Measurements from ENCODE around the gene BCL7A.
"Not testable (repeated sequence)": the region's sequence is repeated elsewhere in the genome, so short reads cannot be mapped to it uniquely, and the experiment has no call there.

Gene BCL7A

DNA sequence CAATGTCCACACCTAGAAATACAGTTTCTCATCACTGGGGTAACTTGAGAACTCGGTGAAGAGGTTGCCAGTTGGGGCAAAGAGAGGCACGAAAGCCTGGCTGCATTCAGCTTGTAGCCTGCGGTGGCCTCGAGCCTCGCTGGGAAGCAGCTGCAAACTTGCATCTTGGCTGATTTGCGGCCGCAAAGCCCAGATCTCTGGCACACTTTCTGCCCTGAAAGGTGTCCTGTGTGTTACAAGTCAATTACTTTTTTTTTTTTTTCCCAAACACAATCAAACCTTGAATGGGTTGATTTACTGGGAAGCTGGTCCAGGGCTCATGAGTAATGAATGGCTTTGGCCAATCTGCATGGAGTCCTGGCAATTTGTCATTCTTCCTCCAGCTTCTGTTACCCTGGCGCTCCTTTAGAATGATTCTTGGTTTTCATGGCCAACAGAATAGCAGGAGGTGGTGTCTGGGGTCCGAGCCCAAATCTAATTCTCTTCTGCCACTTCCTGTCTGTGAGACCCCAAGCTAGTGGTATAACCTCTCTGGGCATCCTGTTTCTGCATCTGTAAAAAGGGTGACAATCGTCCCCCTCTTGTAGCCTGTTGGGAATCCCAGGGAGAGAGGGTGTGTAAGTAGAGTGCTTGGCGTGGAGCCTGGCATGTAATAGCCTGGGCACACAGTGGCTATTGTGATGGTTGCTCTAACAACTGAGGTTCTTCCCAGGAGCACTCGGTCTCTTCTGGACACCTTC is 6.7 kb downstream of the BCL7A start:
- ATAC-seq = no peak

DNA sequence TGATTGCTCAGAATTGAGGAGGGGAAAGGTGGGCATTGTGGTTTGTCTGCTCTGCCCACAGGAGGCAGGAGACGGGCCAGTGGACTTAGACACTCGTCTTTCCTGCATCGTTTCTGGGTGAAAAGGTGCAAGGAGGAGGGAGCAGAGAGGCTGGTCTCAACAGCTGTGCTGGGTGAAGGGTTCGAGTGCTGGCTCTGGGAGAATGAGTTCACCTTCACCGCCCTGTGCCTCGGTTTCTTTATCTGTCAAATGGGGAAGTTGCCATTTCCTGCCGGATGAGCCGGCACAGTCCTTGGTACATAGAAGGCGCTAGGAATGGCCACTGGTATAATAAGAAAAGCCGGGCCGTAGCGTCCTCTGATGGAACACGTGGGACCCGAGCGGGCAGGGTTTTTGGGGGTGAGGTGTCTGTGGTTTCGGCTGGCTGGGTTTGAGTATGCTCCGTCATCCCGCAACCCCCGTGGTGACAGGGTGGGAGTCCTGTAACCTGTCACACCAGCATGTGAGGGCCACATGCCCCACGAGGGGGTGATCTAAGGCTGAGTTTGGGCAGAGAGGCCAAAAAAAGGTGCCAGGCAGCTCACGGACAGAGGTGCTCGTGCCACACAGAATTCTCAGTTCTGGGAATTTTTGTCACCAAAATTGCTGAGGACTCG is 7.3 kb downstream of the BCL7A start:
- ATAC-seq = peak; percentile 12 to 58

DNA sequence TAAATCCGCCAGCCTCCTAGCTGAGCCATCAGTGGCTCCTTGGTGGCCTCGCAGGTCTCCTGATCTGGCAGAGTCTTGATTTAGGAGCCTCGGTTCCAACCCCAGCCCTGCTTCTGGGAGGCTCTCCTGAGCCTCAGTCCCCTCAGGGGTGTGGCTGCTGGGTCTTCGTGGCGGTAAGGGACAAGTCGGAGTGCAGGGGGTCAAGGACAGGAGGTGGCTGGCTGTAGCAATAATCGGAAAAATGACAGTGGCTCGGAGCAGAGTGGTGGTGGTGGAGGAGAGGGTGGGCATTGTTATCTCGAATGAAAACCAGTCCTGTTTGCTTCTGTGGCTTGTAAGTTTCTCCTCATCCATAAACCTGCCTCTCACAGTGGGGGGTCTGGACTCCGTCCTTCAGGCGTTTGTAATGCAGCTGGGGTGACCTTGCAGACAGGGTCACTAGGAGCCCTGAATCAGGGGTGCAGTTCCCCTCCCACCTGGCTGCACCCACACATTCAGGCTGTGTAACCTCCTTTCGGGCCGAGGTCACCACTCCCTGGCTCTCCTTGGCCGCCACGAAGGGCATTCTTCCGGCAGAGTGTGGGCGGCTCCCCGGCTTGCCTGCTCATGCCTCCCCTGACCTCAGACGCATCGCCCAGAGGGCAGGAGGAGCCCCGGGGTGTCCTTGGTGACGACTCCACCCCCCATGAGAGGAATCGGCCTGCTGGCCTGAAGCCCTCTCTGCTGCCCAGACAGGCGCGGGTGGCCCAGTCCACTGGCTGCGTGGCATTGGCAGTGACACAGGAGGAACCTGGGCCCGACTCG is 8.1 kb downstream of the BCL7A start:
- no peak for ATAC-seq

DNA sequence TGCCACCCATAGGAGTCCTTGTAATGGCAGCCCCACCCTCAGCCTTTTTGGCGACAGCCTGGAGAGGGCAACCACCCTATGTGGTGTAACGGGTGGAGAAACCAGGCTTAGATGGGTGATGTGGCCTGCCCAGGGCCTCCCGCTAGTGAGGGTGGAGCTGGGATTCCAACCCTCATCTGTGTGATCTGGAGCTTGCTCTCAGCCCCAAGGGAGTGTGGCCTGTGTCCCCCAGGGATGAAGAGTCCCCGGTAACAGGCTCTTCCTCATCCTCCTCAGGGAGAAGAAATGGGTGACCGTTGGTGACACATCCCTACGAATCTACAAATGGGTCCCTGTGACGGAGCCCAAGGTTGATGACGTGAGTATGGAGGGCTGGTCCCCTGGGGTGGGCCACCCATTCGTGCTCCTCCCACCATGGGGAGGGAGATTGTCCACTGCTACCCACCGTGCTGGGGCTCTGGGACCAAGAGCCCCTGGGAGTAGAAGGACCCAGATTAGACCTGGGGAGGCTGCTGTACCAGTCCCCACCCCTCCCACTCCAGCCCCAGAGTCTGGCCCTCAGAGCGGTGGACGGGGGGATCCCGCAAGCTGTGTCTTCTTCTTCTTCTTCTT is 8.8 kb downstream of the BCL7A start:
- ATAC-seq = no peak

DNA sequence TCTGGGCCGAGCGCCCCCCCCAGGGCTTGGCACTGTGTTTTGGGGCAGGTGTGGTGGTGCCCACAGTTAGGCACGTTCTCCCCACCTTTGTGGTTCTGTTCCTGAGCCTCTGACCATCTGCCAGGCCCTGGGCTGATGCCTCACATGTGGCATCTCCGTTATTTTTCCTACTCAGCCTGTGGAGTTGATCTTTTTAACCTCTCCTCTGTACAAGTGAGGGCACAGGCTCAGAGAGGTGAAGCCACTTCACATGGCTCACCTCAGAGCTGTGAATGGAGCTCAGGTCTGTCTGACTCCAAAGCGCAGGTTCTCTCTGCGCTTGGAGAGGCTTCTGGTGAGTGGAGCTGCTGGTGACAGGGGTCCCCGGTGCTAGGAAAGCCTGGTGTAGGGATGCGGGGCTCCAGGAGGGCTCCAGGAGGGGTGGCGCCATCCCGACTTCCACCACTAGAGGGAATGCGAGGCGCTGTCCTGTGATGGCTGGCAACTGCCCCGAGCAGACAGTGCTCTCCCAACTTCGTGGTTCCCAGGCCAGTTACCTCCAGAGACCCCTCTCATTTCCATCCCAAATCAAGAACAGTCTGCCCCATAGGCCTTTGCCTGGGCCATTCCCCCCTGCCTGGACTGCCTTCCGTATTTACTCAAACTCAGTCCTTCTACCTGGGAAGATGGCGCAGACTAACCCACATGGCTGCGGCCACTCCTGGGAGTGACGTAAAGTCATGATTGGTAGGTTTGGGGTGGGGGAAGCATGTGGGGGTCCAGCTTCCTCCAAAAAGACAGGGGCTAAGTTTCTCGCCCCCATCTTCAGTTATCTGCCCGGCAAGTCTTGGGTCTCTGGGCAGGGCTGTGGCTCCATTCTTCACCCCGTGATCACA is 9.9 kb downstream of the BCL7A start:
- peak; percentile 51 to 62 for ATAC-seq

DNA sequence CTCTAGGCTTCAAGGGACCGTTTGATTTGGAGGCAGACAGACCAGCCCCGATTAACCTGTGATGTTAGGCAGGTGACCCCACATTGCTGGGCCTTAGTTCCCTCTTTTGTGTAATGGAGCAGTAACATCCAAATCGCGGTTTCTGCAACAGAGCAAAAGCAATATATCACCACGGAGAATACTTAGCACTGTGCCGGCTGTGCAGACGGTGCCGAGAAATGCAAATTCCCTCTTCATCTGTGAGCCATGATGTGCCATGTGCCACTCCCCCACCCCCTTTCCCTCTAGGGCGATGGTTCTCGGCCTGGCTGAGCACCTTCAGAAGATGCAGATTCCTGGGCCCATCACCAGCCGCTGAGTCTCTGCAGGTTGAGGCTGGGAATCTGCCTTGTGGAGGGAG is 10.9 kb downstream of the BCL7A start:
- no peak for ATAC-seq

DNA sequence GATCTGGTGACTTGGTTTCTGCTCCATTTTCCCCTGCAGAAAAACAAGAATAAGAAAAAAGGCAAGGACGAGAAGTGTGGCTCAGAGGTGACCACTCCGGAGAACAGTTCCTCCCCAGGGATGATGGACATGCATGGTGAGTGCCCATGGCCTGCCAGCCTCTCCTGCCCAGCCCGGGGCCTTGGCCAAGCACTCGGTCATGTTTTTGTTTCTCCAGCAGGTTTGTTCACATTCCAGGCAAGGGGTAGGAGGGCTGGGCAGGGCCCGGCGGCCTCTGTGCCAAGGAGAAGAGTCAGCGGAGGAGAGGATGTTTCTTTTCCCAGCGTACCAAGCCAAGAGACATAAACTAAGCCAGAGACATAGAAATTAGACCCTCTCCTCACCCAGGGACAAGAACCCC is 13.6 kb downstream of the BCL7A start:
- no peak for ATAC-seq

DNA sequence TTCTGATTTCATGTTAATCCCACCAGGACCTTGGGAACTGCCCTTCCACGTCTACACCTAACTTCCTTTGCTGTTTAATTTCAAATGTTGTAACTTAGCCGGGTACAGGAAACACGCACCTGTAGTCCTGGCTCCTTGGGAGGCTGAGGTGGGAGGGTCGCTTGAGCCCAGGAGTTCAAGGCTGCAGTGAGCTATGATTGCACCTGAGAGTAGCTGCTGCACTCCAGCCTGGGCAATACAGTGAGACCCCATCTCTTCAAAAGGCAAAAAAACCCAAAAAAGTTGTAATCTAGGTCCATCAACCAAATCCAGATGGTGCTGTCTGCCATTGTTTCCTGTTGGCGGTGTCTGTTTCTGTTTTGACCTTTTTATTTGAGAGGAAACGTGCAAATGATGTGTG is 14.5 kb downstream of the BCL7A start:
- ATAC-seq = no peak

DNA sequence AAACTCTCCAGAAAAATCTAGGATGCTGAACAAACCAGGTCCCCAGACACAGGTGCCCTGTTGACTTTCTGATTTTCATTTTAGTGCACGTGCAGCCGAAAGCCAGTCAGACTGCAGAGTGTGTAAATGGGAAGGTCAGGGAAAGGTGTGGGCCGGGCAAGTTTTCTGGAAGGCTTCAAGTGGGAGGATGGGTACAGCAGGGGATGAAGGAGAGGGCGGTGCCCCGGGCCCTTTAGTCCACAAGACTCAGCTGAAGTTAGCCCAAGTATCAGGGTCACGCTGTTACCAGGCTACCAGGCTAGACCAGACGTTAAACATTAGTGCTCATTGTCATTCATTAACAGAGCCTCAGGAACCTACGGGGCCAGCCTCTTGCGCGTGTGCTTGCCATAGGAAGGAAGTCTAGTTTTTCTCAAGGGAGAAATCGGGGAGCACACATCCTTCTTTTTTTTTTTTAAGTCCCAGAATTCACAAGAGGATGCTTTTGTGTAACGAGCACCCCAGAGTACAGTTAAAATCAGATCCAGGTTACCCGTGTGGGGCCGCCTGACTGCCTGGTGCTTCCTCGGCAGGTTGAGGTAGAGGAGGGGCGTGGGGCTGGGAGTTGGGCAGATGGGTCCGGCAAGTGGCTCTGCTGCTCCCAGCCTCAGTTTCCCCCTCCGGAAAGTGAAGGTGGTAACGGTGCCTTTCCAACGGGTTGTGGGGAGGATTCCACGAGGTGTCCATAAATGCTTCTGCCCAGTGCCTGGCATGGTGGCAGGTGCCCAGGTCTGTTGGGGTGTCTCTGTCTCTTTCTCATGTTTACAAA is 19.1 kb downstream of the BCL7A start:
- no peak for ATAC-seq

DNA sequence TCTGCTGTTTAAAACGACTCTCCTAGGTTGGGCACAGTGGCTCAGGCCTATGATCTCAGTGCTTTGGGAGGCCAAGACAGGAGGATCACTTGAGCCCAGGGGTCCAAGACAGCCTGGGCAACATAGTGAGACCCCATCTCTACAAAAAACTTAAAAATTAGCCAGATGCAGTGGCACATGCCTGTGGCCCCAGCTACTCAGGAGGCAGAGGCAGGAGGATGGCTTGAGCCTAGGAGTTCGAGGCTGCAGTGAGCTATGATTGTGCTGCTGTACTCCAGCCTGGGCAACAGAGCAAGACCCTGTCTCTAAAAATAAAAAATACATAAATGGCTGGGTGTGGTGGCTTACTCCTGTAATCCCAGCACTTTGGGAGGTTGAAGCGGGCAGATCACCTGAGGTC is 19.8 kb downstream of the BCL7A start:
- ATAC-seq = not testable (repeated sequence)

DNA sequence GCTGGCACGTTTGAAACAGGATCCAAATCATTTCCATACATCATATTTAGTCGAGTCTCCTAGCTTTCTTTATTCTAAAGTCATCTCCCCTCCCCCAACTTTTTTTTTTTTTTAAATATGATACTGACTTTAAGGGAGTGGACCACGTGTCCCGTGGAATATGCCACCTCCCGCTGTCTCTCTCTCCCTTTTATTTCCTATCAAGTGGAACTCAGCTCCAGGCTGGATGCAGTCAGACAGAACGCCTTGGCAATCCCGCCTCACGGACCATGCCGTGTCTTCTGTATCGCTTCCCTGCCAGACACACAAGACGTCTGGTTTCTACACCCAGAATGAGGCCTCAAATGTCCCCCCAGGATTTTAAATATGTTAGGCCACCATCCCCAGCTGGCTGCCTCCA is 21.2 kb downstream of the BCL7A start:
- no peak for ATAC-seq

DNA sequence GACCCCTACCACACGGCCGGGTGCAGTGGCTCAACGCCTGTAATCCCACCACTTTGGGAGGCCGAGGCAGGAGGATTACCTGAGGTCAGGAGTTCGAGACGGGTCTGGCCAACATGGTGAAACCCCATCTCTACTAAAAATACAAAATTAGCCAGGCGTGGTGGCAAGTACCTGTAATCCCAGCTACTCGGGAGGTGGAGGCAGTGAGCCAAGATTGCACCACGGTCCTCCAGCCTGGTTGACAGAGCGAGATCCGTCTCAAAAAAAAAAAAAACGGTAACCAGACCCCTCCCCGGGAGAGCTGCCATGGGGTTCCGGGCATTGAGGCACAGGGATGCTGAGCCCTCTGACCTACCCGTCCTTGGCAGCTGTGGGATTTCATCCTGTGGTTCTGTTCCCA is 21.8 kb downstream of the BCL7A start:
- no peak for ATAC-seq

DNA sequence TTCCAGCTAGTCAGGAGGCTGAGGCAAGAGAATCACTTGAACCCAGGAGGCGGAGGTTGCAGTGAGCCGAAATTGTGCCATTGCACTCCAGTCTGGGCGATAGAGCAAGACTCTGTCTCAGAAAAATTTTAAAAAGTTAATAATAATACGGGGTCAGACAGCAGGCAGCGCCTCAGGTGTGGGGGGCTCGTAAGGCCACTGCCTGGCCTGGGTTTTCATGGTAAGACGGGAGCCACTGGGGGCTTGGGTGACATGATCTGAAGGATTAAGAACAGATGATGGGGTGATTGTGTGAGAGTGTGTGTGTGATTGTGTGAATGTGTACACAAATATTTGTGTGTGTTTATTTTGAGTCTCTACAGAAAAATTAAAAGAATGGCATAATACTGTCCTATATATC is 23.6 kb downstream of the BCL7A start:
- ATAC-seq = no peak

DNA sequence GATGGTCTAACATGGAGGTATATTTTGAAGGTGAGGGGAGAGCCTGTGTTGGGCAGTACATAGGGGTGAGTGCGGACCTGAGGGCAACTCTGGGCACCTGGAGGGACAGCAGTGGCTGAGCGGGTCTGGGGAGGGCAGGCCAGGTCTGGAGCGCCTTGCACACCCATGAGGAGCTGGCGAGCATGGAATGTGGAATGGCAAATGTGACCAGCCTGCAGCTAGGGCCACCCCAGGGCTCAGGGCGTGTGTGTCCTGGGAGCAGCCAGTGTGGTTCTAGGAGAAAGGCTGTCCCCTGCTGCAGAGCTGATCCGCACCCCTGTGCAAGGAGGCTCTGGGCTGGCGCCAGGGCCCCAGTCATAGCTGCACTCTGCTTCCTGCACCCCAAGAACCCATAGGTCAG is 24.5 kb downstream of the BCL7A start:
- no peak for ATAC-seq

DNA sequence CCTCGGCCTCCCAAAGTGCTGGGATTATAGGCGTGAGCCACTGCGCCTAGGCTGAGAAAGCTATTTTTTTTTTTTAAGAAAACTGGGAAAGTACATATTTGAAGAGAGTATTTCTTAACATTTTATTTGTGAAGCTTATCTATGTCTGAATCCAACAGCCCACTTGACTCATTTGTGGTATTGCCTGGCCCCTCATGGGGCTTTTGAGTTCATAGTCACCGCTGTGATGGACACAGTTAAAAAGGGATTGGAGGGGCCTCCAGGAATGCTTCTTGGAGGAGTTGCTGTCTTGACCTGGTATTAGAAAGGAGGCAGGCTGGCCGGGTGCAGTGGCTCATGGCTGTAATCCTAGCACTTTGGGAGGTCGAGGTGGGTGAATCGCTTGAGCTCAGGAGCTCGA is 26.5 kb downstream of the BCL7A start:
- no peak for ATAC-seq

DNA sequence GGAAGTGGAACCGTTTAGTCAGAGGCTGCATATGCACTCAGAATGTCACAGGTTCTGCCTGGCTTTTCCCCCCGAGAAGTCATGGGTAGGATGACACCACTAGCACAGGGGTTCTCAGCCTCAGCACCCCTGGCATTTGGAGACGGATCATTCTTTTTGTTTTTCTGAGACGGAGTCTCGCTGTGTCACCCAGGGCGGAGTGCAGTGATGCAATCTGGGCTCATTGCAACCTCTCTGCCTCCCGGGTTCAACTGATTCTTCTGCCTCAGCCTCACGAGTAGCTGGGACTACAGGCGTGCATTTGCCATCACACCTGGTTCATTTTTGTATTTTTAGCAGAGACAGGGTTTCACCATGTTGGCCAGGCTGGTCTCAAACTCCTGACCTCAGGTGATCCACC is 28.1 kb downstream of the BCL7A start:
- ATAC-seq = no peak

DNA sequence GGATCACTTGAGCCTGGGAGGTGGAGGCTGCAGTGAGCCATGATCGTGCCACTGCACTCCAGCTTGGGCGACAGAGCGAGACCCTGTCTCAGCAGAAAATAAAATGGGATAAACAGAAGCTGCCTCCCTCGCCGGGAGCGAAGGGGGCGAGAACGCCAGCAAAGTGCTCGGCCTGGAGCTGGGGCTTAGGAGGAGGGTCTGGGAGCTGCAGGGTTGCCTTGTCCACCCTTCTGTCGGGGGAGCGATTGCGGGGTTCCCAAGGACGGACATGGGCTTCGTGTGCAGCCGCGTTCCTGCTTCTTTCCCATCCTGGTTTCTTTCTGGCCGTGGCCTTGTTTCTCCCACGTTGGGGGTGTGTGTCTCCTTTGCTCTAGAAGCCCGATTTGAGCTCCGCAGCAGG is 29.0 kb downstream of the BCL7A start:
- ATAC-seq = no peak

DNA sequence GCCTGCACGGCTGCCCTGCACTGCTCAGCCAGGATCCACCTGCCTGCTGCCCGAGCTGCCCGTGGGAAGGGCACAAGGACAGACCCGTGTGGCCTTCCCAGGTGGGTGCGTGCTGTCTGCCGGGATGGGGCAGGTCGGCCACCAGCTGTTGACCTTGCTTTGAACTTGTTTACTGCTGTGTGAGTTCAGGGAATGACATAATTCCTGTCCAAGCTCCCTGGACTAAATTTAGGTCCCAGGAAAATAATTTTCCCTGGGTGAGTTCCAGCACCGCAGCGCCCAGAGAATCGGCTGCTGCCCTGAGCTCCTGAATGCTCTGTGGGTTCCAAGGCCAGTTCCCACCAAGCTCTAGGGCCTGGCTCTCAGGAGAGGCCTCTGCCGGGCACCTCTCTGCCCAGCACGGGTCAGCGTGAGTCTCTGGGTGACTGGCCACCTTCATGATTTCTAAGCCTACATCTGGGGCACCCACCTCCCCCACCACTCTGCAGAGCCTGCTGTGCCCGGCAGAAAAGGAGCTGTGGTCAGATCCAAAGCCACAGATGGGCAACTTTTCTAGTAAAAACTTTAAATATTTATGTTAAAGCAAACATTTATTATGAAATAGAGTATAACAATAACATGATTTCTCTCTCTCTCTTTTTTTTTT is 29.7 kb downstream of the BCL7A start:
- no peak for ATAC-seq

DNA sequence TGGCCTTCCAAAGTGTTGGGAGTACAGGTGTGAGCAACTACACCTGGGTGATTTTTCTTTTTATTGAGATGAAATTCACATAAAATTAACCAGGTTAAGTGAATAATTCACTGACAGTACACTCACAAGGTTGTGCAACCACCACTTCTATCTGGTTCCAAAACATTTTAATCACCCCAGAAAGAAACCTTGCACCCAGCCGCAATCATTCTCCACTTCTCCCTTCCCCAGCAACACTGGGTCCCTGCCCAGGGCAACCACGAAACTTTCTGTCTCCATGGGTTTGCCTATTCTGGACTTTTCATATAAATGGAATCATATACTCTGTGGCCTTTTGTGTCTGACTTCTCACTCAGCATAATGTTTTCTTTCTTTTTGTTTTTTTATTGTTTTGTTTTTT is 30.6 kb downstream of the BCL7A start:
- no peak for ATAC-seq

DNA sequence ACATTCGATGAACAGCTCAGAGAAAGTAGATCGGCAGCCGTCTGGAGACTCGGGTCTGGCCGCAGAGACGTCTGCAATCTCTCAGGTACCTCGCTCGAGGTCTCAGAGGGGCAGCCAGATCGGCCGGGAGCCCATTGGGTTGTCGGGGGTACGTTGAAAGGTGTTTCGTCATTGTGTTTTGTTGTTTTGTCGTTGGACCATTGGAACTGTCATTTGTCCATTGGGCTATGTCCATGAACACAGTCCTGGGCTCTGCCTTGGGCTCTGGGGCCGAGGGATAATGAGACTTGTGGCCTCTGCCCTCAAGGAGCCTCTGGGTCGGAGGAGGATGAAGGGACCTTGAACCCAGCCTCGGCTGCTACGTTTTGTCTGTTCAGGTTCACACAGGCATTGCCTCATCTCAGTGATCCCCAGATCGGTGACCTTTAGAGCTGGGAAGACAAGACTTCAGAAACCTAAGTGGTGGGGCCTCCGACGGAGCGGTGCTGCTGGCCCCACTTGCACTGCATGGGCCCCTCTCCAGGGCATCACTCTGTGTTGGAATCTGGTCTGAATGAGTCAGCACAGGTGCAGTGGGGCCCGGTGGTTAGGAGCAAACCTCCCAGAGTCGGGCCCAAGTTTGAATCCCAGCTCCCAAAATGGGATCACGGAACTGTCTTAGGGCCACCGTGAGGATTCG is 33.3 kb downstream of the BCL7A start:
- ATAC-seq = no peak

Data from activated CD4-positive, CD25-positive, alpha-beta regulatory T cell treated with anti-CD3 and anti-CD28 coated beads, Interleukin-2, amount 50 U/mL, for 24 hours (primary cell).